Esophagus (tissue), 2 donors: Measurements from ENCODE around the gene CDH16. TPM values are rescaled to one million over a fixed set of nuclear protein-coding genes. Genes with fewer than 3 reads are reported as not detected.

Experiments
- H3K27ac ChIP-seq, 2 donors: one replicate each; pipeline ENCODE4 v1.5.1; 2013; ENCODE audit warnings: low read depth in 2 of 2, mild to moderate bottlenecking in 2 of 2, inconsistent platforms in 1 of 2, low read length in 1 of 2, moderate library complexity in 1 of 2
- H3K27me3 ChIP-seq, 2 donors: one replicate each; pipeline ENCODE4 v1.6.1; 2013; ENCODE audit warnings: low read length in 2 of 2, control low read depth in 1 of 2, mild to moderate bottlenecking in 1 of 2; ENCODE audit not compliant: insufficient read depth in 2 of 2, control insufficient read depth in 1 of 2
- H3K36me3 ChIP-seq, 2 donors: one replicate each; pipeline ENCODE4 v1.6.1; 2013; ENCODE audit warnings: low read length in 1 of 2; ENCODE audit not compliant: control insufficient read depth in 2 of 2, insufficient read depth in 2 of 2
- H3K4me1 ChIP-seq, 2 donors: one replicate each; pipeline ENCODE4 v1.6.1; 2013; ENCODE audit warnings: low read length in 1 of 2; ENCODE audit not compliant: control insufficient read depth in 2 of 2, insufficient read depth in 2 of 2
- H3K4me3 ChIP-seq, 2 donors: one replicate each; pipeline ENCODE4 v1.5.1; 2013; ENCODE audit warnings: low read length in 2 of 2, mild to moderate bottlenecking in 2 of 2, low read depth in 1 of 2, moderate library complexity in 1 of 2
- H3K9me3 ChIP-seq, 2 donors: one replicate each; pipeline ENCODE4 v1.6.1; 2013; ENCODE audit warnings: mild to moderate bottlenecking in 2 of 2, low read depth in 1 of 2, low read length in 1 of 2, moderate library complexity in 1 of 2; ENCODE audit not compliant: control insufficient read depth in 2 of 2, insufficient read depth in 1 of 2
- WGBS, 2 donors: extraction: QIAGEN DNeasy Blood & Tissue Kit; methylation state at CpG; one replicate each; pipeline ENCODE4 v1.1.7; 2013; 5-methylcytosine and 5-hydroxymethylcytosine counted together
- polyA plus RNA-seq, 2 donors: library from polyadenylated mRNA; stranded (reverse); fragments of 200-250 nt; gene quantifications; one replicate each; pipeline ENCODE4 v1.2.3, GENCODE V29; 2013
- donor health status: healthy with polysubstance abuse.
- donor health status: Bipolar disorder and iron deficiency.

Gene CDH16
- polyA plus RNA-seq, 2 donors: 6.1 to 6.5 TPM

DNA sequence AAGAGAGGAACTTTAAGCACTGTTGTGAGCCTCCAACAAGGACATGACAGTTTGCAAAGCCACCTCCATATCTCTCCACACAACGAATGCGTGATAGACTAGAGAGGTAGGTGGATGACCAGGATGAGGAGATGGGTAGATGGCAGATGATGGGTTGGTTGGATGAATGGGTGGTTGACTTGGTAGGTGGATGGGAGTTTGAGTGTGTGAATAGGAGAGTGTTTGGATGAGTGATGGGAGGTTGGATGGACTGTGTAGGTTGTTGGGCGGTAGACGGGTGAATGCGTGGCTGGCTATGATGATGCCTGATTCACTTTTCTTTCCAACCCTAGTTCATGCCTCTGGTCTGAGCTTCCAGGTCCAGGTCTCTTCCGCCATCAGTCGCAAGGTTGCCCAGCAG lies 4.1 kb downstream of the CDH16 start:
- Histone ChIP-seq H3K36me3 (no peaks in the 10 kb centered on the region), H3K9me3 (peaks cover 0 to 2% of the 10 kb centered on the region in 2 donors), H3K27me3 (no peaks in the 10 kb centered on the region), H3K4me1 (peaks cover 5 to 16% of the 10 kb centered on the region in 2 donors), H3K27ac (no peak overlapping the region), H3K4me3 (no peak overlapping the region)
- WGBS, 2 donors: 97 to 99% methylated on average over 7 of the region's 7 CpGs

DNA sequence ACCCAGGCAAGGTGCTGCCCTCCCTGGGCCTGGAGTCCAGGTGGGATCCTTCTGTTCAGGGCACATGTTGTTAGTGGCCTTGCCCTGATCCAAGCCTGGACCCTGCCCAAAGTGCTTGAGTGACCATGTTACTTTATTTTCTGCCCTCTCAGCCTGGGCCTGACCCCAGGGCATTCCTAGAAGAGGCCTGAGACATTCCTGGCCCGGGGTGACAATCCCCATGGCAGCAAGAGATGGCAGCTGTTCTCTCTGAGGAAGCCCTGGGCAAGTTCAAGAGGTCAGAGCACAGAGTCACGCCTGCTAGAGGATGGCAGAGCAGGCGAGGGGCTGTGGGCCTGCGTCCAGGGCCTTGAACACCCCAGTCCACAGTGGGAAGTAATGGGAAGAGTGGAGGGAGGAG lies 5.0 kb downstream of the CDH16 start:
- Histone ChIP-seq H3K4me3 (no peak overlapping the region), H3K27ac (no peak overlapping the region), H3K4me1 (peaks cover 2 to 8% of the 10 kb centered on the region in 2 donors), H3K9me3 (peaks cover 0 to 2% of the 10 kb centered on the region in 2 donors), H3K36me3 (no peaks in the 10 kb centered on the region), H3K27me3 (no peaks in the 10 kb centered on the region)
- 73 to 84% methylated on average over 4 of the region's 4 CpGs for WGBS, 2 donors

DNA sequence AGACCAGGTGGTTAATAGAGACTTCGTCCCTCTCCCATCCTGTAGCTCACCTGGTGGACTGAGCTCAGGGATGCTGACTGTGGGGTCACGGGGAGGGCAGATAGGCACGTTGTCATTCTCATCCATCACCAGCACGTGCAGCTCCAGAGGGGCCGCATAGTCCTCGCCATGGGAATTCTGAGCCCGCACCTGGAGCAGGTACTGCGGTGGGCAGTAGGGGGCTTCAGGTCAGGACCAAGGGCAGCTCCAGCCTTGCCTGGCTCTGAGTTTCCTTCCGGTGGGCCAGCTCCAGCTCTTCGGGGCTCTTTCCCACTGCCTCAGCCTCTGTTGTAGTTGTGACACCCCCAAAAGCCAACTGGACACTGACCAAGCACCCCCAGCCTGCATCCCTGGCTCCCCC lies 5.6 kb downstream of the CDH16 start:
- no peaks in the 10 kb centered on the region for H3K27me3 ChIP-seq
- H3K4me3 ChIP-seq: no peak overlapping the region
- WGBS, 2 donors: 59 to 65% methylated on average over 10 of the region's 10 CpGs
- peaks cover 2 to 7% of the 10 kb centered on the region in 2 donors for H3K4me1 ChIP-seq
- no peaks in the 10 kb centered on the region for H3K36me3 ChIP-seq
- no peak overlapping the region for H3K27ac ChIP-seq
- peaks cover 0 to 2% of the 10 kb centered on the region in 2 donors for H3K9me3 ChIP-seq

DNA sequence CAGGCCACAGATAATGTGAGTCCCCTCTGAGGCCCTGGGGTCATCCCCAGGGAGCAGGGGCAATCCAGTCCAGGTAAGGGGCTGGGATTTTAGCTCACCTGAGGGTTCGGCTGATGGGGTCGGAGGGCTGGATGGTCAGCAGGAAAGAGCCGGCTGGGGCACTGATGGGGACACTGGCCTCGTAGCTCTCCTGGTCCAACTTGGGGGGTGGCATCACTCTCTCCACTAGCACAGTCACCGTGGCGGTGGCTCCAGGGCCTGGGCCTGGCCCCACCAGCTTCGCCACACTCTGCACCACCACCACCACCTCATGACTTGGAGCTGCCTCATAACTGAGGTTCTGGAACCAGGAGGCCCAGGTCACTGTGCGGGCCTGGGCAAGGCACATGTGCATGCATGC lies 6.9 kb downstream of the CDH16 start:
- Histone ChIP-seq H3K36me3 (no peaks in the 10 kb centered on the region), H3K27ac (peak overlapping the region; percentile 60 to 76), H3K4me1 (peaks cover 4 to 10% of the 10 kb centered on the region in 2 donors), H3K27me3 (no peaks in the 10 kb centered on the region), H3K4me3 (no peak overlapping the region), H3K9me3 (peaks cover 0 to 2% of the 10 kb centered on the region in 2 donors)
- WGBS, 2 donors: 94 to 95% methylated on average over 8 of the region's 8 CpGs

DNA sequence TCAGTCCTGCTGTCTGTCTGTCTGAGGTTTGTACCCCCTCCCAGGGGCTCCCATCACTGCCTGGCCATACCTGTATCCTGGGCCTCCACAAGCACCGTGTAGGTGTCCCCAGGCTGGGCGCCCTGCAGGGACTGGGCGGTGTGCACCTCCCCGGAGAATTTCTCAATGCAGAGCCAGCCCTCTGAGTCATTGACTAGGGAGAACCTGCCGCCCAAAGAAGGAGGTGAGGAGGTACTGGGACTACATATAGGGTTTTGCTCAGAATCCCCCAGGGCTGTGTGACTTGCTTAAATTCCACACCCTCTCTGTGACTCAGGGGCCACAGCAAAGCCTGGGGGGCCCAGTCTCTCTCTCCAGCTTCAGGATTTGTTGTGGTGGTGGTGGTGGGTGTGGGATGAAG lies 7.6 kb downstream of the CDH16 start:
- Histone ChIP-seq H3K9me3 (peaks cover 0 to 2% of the 10 kb centered on the region in 2 donors), H3K4me3 (no peak overlapping the region), H3K4me1 (peaks cover 4 to 10% of the 10 kb centered on the region in 2 donors), H3K27ac (peak overlapping the region; percentile 60 to 76), H3K36me3 (no peaks in the 10 kb centered on the region), H3K27me3 (no peaks in the 10 kb centered on the region)
- WGBS, 2 donors: 45 to 56% methylated on average over 5 of the region's 5 CpGs

DNA sequence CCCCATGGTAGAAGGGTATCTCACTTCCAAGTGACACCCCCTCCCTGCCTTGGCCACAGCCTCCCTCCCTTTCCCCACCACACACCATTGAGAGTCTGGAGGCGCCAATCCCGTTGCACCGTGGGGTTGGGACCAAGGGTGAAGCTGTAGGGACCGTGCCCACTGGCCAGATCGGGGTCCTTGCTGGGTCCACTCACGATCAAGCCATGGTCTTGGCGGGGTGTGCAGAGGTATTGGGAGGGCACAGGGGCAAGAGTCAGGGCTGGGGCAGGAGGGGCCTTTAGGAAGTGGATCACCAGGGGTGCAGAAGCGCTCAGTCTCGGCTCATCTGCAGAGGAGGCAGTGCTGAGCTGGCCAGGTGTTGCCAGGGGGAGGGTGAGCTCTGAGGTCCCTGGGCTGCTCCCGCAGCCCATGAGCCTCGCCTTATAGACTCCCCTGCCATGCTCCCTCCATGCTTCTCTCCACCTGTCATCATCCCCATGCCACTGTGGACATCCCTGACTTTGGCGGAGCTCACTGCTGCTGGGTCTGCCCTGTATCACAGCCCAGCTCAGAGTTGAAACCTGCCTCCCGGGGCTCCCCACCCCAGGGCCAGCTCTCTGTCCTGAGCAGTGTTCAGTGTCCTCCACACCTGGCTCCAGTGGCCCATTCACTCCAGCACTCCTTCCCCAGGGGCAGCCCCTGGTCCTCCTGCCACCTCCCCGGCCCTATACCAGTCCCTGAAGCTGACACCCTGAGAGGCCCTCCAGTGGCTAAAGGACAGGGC lies 8.3 kb downstream of the CDH16 start:
- WGBS, 2 donors: 87% methylated on average over 12 to 14 of the region's 14 CpGs
- H3K36me3 ChIP-seq: no peaks in the 10 kb centered on the region
- no peaks in the 10 kb centered on the region for H3K27me3 ChIP-seq
- H3K27ac ChIP-seq: peak overlapping the region in 1 of 2 donors; percentile 18
- peaks cover 0 to 2% of the 10 kb centered on the region in 2 donors for H3K9me3 ChIP-seq
- H3K4me3 ChIP-seq: no peak overlapping the region
- peaks cover 4 to 17% of the 10 kb centered on the region in 2 donors for H3K4me1 ChIP-seq

DNA sequence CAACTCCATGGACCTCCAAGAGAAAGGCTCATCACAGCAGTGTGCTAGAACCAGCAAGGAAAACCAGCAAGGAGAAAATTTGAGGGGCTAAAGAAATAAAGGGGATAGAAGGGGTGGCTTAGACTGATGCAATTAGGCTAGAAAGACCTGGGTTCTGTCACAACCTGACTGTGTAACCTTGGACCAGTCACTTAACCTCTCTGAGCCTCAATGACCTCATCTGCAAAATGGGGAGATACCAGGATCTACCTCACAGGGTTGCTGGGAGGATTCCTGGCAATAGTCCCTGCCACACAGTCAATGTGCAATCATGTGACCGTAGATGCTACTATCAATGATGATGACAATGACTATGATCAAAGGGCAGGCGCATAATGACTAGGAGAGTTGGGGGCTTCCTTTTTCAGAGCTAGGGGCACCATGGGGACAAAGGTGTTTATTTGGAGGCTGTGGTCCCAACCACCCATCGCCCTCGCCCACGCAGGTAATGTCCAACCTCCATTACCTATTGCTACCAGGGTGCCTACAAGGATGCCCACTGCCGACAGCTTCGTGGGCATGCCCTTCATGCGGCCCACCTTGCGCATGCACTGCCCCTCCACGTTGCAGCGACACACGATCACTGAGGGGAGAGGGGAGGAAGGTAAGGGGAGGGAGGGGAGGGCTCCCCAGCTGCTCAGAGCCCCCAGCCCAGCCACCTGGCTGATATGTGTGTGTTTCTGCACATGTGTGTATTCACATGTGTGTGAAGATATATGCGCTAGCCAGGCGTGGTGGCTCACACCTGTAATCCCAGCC lies 9.7 kb downstream of the CDH16 start:
- Histone ChIP-seq H3K27ac (no peak overlapping the region), H3K4me1 (peaks cover 4 to 30% of the 10 kb centered on the region in 2 donors)
- 93 to 95% methylated on average over 14 of the region's 14 CpGs for WGBS, 2 donors

DNA sequence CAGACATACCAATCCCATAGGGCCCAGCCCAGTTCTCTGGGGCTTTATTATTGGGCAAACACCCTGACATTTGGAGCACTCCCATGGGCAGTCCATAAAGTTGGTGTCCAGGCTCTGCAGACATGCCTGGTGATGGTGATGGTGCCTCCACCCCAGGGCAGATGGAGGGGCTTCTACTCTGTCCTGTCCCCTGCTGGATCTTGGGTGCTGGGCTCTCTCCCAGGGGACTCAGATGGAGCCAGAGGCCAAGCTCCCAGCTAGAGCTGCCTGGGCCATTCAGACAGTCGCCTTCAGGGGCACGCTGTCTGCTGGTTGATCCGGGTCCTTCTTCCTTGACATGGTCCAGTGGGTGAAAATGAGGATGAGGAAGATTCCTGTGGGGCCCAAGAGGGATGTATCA lies 10.6 kb downstream of the CDH16 start:
- Histone ChIP-seq H3K27me3 (no peaks in the 10 kb centered on the region), H3K4me3 (no peak overlapping the region), H3K36me3 (no peaks in the 10 kb centered on the region), H3K27ac (no peak overlapping the region), H3K4me1 (peaks cover 4 to 37% of the 10 kb centered on the region in 2 donors), H3K9me3 (no peaks in the 10 kb centered on the region)
- WGBS, 2 donors: 85 to 87% methylated on average over 3 of the region's 3 CpGs

More for the DNA sequence above, 9.7 kb downstream of the CDH16 start:
- no peaks in the 10 kb centered on the region for H3K9me3 ChIP-seq
- H3K4me3 ChIP-seq: no peak overlapping the region
- no peaks in the 10 kb centered on the region for H3K27me3 ChIP-seq
- no peaks in the 10 kb centered on the region for H3K36me3 ChIP-seq

DNA sequence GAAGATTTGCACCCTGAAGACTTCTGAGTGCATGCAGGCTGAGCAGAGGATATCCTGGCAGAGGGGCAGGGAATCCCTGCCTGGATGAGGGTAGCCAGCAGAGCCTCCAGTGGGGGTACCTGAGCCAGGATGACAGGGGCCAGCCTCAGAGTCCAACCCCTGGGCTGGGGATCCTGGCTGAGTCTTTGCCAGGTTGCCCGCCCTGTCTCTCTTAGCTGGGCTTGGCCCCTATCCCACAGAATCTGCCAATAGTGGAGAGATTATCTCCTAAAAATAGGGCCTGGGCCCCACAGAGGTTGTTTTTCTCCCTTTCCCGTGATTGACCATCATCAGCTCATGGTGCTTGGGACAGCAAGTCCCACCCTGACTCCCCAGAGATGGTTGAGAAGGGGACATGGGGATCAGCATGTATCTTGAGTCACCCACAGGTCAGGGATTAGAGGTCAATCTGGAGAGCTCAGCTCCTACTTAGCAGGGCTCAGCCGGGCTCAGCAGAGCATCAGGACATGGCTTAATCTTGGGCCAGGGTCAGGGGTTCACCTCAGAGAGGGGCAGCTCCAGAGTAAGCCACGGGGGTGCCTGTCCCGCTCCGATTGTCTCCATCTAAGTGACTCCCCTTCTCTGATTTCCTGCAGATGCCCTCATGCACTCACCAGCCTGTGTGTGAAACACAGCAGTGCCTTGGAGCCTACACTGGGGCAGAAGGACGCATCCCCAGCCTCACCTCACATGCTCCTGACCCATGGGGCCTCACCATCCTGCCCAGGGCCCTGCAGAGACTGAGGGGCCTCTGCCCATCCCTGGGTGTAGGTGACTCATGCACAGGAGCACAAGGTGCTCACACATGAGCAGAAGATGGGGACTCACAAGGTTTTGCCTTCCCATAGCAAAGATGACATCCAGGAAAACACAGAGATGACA lies 11.5 kb downstream of the CDH16 start:
- Histone ChIP-seq H3K36me3 (no peaks in the 10 kb centered on the region), H3K9me3 (no peaks in the 10 kb centered on the region), H3K4me3 (no peak overlapping the region), H3K4me1 (peaks cover 8 to 40% of the 10 kb centered on the region in 2 donors), H3K27me3 (no peaks in the 10 kb centered on the region), H3K27ac (peak overlapping the region in 1 of 2 donors; percentile 91)
- 73 to 74% methylated on average over 7 of the region's 7 CpGs for WGBS, 2 donors
